ENCODE results near the gene DOK6.

GRCh38 chr18:69616114-69616513 lies 215.4 kb downstream of the DOK6 start:
- TF ChIP-seq CTCF (conservative IDR thresholded peaks at IDR 0.05; ENCODE audit: low read depth, low read length) (no peak), EZH2 (IDR thresholded peaks at IDR 0.05; ENCODE audit: low read length, unreplicated experiment) (no peak)
